GM19328 (cell line): Measurements from ENCODE around the gene TACO1.

Source experiments
- ATAC-seq: cut with Tn5 transposase; IDR thresholded peaks from one replicate; pipeline ENCODE4 v1.9.1; 2021; ENCODE audit warnings: mild to moderate bottlenecking, moderate library complexity; ENCODE audit not compliant: unreplicated experiment

Gene TACO1

GRCh38 chr17:63635787-63636186, 35.1 kb downstream of the TACO1 start:
- ATAC-seq = no peak

- no peak for ATAC-seq
Measured at GRCh38 chr17:63639125-63639524, 38.4 kb downstream of the TACO1 start.

DNA sequence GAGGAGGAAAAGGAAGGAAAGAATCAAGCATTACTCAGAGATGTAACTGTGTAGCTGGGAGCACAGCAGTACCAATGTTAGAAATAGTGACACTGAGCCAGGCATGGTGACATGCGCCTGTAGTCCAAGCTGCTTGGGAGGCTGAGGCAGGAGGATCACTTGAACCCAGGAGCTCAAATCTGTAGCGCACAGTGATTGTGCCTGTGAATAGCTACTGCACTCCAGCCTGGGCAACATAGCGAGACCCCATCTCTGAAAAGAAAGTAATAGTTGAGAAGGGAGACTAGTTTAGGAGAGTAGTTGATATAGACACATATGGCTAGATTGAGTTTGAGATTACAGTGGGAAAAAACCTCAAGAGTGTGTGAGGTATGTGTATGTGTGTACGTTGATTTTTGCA, 39.3 kb downstream of the TACO1 start:
- ATAC-seq = no peak

- no peak for ATAC-seq
Measured at GRCh38 chr17:63641692-63642448, 41.2 kb downstream of the TACO1 start.

GRCh38 chr17:63644846-63645245, 44.2 kb downstream of the TACO1 start:
- no peak for ATAC-seq

DNA sequence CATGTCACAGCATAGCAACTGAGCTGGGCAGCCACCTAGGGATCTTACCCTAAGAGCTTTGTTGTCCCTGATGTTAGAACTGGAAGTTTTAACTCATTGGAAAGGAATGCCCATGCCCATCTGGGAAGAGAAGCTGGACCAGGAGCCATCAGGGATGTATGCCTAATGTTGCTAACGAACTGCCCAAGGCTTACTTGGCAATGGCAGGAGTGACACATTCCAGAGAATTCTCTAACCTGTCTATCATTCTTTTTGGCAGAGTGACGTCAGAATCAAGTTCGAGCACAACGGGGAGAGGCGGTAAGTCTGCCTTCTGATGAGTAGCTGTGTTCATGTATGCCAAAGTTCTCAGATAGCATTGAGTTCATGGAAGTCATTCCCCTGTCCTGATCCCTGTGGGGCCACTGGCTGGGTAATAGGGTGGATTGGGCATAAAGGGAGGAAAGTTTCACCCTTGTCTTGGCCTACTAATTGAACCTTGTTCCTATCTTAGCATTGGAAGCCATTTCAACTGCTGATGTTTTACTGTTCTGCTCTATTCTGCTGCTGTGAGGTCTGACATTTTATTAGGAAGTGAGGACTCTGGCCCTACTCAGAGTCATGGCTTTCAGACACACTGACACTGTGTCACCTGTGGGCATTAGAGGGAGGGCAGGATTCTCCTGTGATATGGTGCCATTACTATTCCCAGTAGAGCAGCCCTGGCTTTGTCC, 45.2 kb downstream of the TACO1 start:
- no peak for ATAC-seq

DNA sequence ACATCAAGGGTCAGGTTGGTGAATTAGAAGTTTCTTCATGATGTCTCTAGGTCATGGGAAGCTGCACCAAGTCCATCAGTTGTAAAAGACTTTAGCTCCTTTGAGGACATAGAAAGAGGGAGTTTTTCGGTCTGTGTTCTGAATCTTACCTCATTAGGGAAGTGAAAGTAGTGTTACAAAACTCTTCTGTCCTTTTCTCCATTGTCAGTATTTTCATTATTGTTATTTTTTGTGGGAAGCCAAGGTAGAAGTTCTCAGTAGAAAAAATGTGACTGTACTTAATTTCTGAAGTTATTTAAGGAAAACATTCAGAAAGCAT, 45.8 kb downstream of the TACO1 start:
- ATAC-seq = no peak

DNA sequence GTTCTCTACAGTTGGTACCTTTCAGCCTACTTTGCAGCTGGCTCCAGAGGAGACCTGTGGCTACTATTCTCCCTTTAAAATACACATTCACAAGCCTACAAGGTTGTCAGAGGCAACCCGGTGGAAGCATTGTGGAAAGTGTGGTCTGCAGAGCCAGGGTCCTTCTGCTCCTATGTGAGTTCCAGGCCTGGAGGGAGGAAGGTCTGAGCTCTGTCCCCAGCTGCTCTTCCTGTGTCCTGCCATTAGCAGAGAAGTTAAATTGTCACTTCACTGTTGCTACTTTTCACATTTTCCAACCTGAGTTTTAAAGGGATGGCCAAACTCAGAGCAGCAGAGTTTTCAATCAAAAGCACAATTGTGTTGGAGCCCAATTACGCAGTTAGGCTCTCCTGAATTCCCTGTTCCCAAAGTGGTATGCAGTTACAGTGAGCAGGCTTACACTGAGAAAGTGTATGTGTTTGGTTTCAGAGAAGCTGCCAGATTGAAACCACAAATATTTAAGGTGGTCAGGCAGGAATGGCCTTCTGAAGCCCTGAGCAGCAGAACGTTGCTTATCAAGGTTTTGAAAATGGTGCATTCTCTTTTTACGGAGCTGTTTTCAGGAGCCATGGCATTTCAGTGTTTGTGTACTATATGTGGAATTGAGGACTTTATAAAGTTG, 46.5 kb downstream of the TACO1 start:
- ATAC-seq = no peak

DNA sequence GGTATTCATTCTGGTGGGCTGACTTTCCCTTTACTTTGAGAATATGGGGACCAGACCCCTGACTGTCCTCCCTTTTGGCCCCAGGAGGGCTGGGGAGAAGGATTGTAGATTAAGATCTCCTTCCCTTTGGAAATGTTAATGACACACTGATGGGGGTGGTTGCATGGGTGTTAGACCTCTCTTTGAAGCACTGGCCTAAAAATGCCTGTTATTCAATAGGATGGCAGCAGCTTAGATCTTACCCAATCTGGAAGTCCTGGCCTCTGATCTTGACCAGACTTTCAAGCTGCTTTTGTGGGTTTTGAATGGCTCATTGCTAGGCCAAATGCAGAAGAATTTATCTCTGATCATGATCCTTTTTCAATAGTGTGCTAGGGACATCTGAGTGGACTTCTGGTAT, 47.2 kb downstream of the TACO1 start:
- ATAC-seq = no peak

DNA sequence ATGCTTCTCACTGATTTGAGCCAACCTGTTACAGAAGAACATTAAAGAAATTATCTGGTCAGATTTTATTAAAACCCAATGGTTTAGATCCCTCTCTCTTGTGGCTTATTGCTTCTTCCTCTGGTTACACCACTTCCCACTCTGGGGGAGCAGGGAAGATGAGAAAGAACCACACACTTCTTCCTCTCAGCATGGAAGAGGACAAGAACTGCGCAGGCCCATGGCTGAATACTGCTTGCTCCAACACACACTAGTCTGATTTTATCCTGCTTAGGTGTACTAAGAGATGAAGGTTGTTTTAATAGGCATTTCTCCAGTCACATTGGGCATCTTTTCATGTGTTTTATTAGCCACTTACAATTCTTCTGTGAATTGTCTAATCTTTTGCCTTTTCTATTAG, 49.1 kb downstream of the TACO1 start:
- no peak for ATAC-seq

DNA sequence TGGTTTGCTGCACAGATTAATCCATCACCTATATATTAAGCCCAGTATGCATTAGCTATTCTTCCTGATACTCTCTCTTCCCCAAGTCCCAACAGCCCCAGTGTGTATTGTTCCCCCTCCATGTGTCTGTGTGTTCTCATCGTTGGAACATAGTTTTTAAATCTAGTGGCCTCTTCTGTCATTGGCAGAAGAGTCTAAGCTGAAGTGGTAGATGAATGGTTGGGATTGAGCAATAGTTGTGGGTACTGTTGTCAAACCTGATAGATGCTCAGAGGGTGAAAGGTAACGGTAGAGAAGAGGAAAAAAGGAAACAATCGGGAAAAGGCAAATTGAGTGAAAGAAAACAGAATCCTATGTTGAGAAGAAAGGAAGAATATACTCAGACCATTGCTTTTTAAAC, 51.4 kb downstream of the TACO1 start:
- ATAC-seq = no peak

GRCh38 chr17:63653050-63653449, 52.4 kb downstream of the TACO1 start:
- ATAC-seq = no peak

DNA sequence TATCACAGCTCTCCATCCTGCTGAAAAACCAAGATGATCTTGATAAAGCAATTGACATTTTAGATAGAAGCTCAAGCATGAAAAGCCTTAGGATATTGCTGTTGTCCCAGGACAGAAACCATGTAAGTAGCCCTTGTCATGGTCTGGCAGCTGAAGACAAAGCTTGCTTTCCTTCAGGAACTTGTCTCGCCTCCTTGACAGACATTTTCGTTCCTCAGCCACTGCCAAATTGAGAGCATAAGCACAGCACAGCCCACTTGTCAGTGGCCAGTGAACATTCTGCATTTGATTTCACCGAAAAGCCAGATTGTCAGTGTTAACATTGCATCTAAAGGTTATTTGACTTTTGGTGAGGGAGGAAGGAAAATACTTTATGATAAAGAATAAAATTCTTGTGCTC, 57.1 kb downstream of the TACO1 start:
- no peak for ATAC-seq
